DLD1 (cell line): ENCODE results near the gene WHRN.

Experiments used
- in situ Hi-C: cut with HindIII; loops from 2 replicates; pipeline ENCODE4 v1.10.0; 2017; ENCODE audit warnings: low sequenced_read_pairs

WHRN gene

DNA sequence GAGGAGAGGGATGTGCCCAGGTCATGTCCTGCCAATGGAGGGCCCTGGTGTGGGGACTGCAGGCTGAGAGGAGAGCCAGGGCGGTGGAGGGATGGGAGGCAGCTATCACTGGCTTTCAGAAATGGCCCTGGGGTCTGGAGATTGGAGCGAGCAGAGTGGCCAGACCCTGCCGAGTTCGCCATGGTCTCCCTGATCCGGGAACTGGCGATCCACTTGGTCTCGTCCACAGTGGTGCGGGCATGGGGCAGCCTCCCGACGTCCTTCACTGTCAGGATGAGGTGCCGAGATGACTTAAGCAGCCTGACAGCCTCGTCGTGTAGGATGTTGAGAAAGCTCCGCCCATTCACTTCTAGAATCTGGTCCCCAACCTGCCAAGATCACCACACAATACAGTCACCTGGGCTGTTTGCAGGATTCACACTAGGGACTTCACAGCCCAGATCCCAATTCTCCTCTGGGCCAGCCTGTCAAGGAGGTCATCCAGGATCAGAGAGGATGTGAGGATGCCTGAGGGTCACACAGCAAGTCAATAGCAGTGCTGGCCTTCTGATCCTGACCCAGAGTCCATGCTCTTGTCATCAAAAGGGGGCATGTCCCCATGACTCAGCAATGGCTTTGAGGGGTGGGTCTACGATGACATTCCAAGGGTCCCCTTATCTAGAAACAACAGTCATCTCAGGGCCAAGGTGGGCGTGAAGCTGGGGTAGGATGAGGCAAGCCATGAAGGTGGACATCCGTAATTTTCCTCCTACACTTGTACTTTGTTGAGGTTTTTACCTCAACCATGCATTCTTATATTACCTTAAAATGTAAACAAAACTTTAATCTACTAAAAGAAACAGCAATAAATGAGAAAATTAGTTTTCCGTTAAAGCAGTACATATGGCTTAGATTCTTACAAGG, 79.0 kb downstream of the WHRN start:
- in situ Hi-C loops: loop anchor here (25.0 kb wide), 1 partner anchor 586 kb away; no protein-coding TSS in a partner anchor

DNA sequence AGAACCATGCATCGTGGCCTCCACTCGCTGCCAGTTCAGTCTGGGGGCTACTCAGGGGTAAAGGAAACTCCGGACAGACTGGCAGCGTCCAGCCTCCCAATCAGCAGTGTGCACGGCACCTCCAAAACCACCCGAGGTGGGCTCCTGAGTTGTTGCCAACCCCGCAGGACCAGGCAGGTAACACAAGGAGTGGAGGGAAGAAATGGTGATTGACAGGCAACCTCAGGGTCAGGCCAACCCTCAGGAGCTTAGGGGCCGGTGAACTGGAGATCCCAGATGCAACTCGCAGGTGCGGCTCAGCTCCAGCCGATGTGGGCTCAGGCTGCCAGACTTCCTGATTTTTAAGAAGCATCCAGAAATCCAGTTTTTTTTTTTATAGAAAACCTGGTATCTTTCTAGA, 80.1 kb downstream of the WHRN start:
- in situ Hi-C loops: loop anchor here (25.0 kb wide), 1 partner anchor 587 kb away; no protein-coding TSS in a partner anchor

DNA sequence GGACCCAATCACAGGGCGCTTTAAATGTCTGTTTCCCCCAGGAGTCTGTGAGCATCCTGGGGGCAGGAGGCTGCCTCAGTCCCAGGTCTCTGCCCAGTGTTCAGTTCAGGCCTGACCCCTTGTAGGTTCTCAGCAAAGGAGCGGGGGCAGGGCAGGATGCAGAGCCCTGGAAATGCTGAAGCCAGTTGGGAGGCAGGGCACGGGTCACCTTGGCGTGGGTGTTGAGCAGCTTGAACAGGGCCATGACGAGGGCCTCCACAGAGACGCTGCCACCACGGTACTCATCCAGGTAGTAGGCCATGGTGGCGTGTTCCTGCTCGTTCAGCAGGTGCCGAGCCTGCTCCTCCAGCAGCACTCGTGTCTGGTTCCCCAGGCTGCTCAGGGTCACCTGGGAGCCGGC, 81.1 kb downstream of the WHRN start:
- in situ Hi-C loops: no loop called here

DNA sequence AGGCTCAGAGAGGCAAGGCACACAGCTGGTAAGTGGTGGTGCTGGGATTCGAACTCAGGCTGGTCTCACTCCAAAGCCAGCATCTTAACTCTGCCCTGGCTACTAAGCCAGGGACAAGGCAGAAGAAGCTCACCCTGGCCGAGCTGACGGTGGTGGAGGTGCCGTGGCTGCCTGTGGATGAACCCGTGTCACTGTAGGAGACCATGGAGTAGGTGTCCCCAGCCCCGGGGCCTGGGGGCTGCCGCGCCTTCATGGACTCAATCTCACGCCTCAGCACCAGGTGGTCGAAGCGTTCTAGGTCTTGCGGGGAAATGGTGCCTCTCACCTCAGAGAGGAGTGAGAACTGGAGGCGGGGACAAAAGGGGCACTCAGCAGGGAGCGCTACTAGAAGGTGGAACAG, 82.1 kb downstream of the WHRN start:
- in situ Hi-C loops: no loop called here

DNA sequence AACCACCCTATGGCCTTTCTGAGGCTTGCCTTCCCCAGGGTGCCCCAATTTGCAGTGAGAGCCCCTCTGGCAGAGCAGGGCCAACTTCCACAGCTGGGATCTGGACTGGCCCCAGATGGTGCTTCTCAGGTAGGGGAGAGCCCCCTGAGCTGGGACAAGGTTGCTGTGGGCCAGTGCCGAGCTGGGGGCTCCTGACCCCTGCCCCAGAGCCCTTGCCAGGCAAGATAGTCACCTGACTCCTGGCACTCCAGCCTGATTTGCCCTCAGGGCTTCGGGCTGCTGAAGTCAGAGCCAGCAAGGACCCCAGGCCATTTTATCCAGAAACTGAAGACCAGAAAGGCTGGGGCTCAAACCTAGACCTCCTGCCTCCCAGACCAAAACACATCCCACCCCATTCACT, 84.1 kb downstream of the WHRN start:
- in situ Hi-C loops: no loop called here

DNA sequence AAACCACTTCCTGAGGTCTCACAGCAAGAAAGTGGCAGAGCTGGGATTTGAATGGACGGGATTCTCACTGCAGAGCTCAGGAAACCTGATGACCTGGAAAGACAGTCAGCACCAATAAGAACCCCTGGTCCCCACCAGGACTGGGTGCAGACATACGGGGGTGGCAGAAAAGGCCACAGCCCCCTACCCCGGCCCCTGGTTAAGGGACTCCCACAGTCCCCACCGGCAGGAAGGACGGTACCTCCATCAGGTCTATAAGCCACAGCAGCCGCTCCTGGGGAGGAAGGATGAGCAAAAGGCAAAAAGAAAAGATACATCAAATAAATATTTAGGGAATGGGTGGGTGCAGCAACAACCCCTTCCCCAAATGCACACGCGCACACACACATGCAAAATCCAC, 85.5 kb downstream of the WHRN start:
- in situ Hi-C loops: no loop called here

DNA sequence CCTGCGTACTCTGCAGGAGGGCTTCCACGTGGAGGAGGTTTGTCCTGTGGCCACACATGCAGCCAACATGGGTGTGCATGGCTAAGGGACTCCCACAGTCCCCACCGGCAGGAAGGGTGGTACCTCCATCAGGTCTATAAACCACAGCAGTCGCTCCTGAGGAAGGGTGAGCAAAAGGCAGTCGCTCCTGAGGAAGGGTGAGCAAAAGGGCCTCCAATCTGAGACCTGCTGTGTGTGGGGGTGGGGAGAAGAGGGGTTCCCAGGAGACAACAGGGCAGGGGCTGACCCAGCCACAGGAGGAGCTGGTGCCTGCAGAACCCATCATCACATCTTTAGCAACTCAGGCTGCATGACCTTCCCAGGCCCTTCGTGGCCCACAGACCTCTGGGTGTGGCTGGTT, 87.2 kb downstream of the WHRN start:
- in situ Hi-C loops: no loop called here

DNA sequence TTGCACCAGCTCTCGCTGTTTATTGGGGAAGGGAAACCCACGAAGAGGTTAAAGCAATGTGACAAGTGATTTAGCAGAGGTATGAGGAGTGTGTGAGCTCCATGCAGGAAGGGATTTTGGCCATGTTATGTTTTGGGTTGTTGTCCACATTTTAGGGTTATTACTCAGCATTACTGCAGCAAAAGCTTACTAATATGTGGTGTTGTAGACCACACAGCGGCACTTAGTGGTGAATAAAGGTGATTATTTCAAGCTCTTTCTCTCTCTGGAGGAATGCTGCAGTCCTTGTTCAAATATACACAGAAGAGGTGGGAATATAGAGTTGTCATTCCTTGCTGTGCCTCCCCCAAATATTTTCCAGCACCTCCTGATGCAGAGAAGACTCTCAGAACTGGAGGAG, 87.8 kb downstream of the WHRN start:
- in situ Hi-C loops: no loop called here

DNA sequence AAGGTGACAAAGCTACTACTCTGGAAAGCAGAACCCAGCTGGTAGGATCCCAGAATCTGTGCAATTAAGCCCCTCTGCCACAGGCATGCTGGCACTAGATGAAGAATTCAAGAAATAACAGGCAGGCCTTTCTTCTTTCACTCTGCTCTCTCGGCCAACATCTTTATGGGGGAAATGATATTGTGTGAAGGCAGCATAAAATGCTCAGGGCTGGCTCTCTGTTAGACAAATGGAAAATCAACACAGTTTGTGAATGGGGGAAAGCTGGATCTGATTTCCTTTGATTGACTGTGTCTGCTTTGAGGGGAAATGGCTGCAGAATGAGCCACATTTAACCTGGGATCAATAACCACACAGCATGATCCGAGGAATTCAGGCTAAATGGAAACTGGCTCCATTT, 88.4 kb downstream of the WHRN start:
- in situ Hi-C loops: no loop called here

DNA sequence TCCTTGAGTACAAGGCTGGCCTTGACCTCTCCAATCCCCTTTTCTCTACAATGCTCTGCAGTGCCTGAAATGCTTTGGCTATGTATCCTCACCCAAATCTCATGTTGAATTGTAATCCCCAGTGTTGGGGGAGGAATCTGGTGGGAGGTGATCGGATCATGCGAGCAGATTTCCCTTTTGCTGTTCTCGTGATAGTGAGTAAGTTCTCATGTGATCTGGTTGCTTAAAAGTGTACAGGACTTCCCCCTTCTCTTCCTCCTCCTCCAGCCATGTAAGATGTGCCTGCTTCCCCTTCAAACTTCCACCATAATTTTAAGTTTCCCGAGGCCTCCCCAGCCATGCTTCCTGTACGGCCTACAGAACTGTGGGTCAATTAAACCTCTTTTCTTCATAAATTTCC, 89.0 kb downstream of the WHRN start:
- in situ Hi-C loops: no loop called here

DNA sequence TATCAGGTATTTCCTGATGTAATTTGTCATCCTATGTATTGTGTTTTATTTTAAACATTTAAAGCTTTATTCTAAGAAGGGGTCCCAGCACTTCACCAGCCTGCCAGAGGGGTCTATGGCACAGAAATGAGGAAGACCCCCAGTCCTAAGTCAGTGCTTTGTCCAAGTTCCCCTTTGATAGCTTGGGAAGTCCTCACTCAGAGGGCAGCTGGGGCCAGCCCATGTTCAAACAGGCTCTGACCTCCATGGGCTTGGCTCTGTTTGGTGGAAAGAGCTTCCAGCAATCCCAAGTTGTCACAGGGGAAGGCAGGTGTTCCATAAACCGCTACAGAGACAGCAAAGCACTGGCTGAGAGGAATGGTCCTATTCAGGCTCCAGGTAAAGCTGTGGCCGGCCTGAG, 90.9 kb downstream of the WHRN start:
- in situ Hi-C loops: no loop called here

DNA sequence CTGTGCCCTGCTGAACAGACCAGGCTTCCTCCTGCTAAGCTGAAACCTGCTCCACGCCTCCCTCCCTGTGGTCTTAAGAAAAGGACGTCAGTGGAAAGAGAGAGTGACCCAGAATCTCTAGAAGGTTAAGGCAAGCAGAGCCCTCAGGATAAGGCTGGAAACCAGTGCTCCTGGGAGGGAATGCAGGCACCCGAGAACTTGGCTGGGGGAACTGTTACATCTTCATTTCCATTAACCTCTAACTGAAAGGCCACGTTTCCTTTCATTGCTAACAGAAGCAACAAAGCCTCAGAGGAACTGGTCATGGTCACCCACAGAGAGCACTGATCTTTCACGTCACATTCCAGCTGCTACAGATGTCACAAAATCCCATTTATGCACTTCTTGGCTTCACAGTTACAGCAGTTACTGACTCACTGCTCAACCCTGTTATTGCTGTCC, 91.4 kb downstream of the WHRN start:
- in situ Hi-C loops: no loop called here

DNA sequence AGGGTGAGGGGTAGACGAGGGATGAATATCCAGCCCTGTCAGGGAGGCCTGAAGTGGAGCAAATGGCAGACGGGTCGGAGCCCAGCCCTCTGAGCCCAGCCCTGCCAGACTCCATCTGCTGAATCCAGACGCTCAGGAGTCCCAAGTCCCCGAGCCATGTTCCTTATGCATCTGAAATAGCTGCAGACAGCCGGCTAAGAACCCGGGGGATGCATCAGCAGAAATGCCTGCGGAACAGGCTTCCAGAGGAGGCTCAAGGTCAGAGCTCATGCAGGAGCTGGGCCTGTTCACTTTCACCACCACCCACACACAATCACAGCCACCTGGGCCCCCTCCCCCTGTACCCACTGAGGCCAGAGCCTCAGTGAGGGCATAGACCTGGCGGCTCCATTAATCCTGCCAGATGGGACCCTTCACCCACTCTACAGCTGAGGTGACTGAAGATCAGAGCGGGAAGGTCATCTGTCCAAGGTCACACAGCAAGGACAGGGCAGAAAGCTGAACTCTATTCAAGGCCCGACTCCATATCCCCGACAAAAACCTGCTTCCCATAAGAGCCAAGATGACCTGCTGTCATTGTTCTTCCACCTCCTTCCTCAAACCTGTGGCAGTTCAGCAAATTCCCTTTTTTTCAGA, 93.1 kb downstream of the WHRN start:
- in situ Hi-C loops: no loop called here

DNA sequence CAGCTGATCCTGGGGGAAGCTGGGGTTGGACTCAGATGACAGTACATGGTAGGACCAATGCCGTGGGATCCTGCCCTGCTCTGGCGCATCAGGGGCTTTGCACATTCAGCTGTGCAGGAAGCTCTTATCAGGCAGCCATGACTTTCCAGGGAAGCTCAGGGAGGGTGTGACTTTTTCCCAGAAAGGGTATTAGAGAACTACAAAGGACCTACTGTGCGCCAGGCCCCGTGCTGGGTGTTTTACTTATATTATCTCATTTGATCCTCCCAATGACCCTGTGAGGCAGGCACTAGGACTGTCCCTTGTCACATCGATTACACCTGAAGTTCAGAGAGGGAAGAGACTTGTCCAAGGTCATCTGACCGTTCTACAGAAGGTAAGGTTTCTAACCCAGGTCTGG, 93.8 kb downstream of the WHRN start:
- in situ Hi-C loops: no loop called here

DNA sequence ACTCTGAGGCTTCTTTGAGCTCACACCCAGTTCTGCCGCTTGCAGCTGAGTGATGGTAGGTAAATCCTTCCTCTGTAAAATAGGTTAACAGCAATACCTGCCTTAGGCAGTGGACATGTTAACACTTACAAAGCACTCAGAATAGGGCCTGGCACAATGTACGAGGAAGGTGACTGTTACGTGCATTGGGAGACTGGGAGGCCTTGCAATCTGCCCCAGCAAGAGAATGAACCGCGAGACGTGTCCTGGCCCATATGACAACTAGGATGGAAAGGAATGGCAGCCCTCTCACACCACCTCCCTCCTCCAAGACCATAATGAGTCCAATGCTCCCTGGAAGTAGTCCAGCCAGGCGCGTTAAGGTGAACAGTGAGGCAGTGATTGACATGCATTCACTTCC, 94.4 kb downstream of the WHRN start:
- in situ Hi-C loops: no loop called here

DNA sequence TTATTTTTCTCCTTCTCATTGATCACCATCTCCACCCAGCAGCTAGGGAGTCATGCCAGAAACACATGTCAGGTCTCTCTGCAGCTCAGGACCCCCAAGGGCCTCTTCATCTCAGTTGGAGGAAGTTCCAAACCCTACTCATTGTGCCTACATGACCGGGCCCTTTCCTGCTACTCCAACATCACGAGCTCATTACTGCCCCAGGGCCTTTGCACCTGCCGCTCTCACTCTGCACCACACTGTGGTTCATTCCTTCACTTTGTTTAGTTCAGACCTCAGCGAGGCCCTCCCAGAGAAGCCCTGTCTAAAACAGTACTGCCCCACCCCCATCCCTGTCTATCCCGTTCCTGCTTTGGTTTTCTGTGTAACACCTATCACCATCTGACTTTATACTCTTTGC, 95.4 kb downstream of the WHRN start:
- in situ Hi-C loops: no loop called here

DNA sequence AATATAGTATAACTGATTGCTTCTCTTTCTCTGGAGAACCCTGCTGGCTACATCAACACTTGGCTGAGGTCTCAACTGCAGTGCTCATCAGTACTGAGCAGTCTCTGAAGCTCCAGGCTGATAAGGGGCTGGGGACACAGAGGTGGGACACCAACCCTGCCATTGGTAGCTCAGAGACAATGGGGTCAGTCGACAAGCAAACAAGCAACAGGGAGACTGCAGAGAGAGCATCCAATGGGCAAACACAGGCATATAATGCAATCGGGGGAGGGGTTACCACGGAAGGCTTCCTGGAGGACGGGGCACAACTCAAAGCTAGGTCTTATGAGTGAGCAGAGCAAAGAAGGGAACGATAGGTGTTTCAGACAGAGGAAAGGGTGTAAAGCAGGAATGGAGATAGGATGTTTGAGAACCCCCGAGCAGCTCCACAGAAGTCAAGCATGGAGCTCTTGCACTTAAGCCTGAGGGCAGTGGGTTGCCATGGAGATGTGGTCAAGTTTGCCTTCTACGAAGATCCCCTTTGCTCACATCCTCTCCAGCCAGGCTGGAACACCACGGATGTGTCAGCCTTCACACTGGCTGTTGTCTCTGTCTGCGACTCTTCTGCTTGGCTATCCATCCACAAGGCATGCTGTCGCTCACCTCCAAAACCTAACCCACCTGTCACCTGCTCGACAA, 96.0 kb downstream of the WHRN start:
- in situ Hi-C loops: no loop called here

DNA sequence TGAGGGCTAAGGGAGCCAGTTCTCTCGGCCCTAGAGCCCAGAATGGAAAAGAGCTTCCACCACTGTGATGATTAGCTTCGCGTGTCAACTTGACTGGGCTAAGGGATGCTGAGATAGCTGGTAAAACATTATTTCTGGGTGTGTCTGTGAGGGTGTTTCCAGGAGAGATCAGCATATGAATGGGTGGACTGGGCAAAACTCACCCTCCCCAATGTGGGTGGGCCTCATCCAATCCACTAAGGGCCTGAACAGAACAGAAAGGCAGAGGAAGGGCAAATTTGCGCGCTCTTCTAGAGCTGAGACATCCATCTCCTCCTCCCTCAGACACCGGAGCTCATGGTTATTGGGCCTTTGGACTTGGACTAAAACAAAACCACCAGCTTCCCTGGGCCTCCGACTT, 96.6 kb downstream of the WHRN start:
- in situ Hi-C loops: no loop called here

DNA sequence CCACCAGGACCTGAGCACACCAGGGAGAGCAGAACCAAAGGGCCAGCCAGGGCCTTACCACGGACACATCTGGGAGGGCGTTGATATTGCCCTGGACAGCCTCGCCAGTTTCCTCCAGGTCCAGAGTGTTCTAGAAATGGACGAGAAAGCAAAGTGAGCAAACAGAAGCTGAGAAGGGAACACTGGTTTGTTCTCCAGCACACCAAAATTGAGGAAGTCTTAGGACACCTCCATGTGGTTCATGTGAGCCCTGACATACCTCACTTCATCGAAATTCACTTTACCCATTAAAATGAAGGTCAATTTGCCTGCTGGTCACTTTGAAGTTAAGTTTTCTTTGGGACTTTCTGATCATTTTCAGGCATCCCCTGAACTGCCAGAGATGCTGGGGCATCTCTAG, 97.4 kb downstream of the WHRN start:
- in situ Hi-C loops: no loop called here

DNA sequence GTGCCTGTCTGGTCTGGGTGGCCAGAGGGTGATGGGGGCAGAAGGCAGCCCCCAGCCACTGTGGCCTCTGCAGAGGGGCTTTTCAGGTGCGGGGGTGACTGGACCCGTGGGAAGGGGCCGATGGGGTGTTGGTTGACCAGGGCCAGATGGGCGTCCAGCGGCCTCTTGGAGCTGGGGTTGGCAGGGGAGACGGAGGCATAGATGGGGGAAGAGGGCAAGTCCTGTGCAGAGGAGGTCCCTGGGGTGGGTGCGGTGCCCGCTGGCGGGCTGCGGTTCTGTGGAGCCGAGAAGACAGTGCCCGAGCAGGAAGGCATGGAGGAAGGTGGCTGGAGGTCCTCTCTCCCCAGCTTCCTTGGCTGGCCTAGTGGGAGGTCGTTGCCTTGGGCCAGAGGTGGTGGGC, 98.8 kb downstream of the WHRN start:
- in situ Hi-C loops: no loop called here

DNA sequence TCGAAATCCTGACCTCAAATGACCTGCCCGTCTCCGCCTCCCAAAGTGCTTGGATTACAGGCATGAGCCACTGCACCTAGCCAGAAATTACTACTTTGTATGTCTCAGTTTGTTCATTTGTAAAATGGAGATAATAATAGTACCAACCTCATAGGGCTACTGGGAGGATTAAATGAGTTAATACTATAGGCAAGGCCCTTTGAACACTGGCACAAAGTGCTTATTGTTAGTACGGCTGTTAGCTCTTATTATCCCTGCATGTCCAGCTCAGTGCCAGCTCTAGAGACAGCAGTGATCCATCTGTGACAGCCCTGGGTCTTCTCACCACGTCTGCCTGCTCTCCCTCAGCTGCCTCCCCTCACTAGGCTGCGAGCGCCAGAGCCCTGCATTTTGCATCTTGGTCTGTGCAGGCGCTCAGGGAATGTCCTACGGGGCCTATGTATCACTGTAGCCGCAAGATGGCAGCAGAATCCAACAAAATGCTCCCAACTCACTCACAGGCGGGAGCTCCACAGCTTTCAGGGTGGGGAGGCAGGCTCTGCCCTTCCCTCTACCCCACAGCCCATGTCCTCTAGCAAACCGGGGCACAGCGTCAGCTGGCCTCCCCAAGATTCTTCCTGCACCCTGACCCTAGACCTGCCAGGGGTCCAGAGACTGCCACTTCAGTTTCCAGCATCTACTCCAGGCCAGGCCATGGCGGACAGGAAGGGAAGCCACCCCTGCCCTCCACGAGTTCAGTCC, 99.8 kb downstream of the WHRN start:
- in situ Hi-C loops: no loop called here
